NCI-H1930 (cell line): ENCODE data around the gene B3GALT4.
"Not testable (repeated sequence)": the region's sequence is repeated elsewhere in the genome, so short reads cannot be mapped to it uniquely, and the experiment has no call there.

Source experiments
- DNase-seq, 2 experiments: peaks; one replicate each; lab custom pipeline; 2025; lab: John Stamatoyannopoulos, UW

B3GALT4 gene

DNA sequence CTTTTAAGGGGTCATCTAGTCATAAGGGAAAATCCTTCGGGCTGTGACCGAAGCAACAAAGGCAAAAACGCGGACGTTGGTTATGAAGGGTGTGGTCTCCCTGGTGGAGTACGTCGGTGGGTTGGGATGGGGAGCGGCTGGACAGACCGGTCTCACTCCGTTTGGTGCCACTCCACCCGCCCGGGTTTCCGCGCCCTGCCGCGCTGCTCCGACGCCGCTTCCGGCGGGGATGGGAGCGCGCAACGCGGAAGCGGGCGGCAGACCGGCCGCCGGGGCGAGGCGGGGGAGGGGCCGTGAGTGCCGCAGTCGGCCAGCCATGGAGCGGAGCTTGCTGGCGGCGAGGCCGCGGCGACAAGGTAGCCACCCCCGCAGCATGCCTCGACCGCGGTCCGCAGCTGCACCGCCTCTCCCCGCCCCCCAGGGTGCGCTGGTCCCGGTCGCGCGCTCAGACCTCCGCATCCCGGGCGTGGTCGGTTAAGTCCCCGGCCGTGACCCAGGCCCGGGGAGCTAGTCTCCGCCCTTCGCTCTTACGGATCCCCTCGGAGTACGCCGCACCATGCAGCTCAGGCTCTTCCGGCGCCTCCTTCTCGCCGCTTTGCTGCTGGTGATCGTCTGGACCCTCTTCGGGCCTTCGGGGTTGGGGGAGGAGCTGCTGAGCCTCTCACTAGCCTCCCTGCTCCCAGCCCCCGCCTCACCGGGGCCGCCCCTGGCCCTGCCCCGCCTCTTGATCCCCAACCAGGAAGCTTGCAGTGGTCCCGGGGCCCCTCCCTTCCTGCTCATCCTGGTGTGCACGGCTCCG is at the start of gene B3GALT4:
Gene B3GALT4, plus strand, starts transcription at position 260 of the 799 bp plus-strand sequence. Its CDS starts 297 bp downstream, at position 557.
- peak; percentile 59 to 83 for DNase-seq

GRCh38 chr6:33235221-33235634 is 41.7 kb upstream of the B3GALT4 start:
- no peak for DNase-seq

DNA sequence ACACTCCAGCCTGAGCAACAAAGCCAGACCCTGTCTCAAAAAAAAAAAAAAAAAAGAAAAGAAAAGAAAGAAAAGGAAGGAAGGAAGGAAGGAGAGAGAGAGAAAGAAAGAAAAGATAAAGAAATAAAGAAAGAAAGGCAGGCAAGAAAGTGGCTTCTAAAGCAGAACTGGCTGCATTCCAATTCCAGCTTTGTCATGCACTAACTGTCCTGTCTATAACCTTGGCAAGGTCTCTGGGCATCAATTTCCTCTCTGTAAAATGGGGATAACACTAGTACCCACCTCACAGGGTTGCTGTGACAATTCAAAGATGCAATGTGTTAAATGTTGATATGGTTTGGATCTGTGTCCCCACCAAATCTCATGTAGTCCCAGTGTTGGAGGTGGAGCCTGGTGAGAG is 40.6 kb upstream of the B3GALT4 start:
- DNase-seq, result no peak

DNA sequence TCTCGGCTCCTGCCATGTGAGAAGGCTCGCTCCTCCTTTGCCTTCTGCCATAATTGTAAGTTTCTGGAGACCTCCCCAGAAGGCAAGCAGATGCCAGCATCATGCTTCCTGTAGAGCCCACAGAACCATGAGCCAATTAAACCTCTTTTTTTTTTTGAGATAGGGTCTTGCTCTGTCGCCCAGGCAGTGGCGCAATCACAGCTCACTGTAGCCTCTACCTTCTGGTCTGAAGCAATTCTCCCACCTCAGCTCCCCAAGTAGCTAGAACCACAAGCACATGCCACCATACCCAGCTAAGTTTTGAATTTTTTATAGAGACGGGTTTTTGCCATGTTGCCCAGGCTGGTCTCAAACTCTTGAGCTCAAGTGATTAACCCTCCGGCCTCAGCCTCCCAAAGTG is 40.1 kb upstream of the B3GALT4 start:
- DNase-seq, result no peak

GRCh38 chr6:33237741-33238140 is 39.2 kb upstream of the B3GALT4 start:
- DNase-seq, result no peak

- no peak for DNase-seq
These were observed 35.0 kb upstream of the B3GALT4 start for GRCh38 chr6:33241968-33242367.

DNA sequence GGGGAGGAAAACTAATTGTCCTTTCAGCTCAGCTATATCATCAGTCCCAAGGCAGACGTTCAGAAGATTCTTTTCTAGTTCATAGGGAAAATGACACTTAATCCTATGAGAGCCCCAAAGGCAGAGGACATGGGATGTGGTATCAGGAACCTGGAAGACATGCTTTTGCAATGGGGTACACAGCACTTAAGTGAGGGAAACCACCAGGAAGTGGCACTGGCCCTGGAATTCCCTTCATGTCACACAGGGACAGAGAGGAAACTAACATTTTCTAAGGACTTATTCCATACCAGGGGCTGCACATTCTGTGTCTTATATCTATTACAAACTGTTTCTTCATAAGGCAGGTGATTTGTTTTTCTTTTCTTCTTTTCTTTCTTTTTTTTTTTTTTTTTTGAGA is 33.4 kb upstream of the B3GALT4 start:
- DNase-seq, result no peak

DNA sequence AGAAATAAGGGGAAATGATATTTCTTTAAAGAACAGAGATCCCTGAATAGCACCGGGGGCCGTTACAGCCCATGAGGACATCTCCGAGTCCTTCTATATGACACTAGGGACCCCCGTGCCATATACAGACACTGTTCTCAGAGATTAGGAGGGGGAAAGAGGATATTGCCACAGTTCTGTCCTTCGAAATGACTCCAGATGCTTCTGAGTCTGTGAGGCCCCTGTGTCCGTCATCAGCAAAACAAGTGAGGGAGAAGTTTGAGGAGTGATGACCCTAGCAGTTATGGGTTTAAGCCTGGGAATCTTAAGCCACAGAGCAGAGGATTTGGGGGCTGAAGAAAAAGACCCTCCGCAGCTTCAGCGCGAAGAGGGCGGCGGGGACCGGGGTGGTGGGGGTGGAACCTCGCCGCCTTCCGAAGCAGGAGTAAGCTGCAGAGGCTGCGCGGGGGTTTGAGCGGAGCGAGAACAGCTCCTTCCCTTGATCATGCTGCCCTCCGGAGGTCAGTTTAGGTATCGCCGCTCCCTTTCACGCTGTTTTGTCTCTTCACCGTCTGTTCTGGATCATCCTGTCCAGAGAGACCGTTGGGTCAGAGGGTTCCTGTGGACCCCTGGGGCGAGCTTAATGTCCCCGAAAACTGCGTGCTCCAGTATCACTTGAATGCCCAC is 28.8 kb upstream of the B3GALT4 start:
- DNase-seq, result peak; percentile 63 to 74

DNA sequence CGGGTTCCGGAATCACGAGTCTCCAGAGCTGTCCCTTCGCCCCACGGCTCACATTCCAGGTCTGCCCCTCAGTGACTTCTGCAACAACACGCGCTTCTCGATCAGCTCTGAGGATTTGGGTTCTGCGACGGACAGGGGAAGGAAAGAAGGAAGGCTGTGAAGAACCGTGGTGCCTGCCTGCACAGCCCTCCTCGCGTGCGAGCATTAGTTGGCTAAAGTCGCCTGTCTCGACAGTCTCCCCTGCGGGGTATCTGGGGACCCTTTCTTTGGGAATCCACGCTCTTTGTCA is 28.3 kb upstream of the B3GALT4 start:
- DNase-seq, result no peak

GRCh38 chr6:33248932-33249731 is 27.8 kb upstream of the B3GALT4 start:
- DNase-seq, result peak; percentile 92 to 96

DNA sequence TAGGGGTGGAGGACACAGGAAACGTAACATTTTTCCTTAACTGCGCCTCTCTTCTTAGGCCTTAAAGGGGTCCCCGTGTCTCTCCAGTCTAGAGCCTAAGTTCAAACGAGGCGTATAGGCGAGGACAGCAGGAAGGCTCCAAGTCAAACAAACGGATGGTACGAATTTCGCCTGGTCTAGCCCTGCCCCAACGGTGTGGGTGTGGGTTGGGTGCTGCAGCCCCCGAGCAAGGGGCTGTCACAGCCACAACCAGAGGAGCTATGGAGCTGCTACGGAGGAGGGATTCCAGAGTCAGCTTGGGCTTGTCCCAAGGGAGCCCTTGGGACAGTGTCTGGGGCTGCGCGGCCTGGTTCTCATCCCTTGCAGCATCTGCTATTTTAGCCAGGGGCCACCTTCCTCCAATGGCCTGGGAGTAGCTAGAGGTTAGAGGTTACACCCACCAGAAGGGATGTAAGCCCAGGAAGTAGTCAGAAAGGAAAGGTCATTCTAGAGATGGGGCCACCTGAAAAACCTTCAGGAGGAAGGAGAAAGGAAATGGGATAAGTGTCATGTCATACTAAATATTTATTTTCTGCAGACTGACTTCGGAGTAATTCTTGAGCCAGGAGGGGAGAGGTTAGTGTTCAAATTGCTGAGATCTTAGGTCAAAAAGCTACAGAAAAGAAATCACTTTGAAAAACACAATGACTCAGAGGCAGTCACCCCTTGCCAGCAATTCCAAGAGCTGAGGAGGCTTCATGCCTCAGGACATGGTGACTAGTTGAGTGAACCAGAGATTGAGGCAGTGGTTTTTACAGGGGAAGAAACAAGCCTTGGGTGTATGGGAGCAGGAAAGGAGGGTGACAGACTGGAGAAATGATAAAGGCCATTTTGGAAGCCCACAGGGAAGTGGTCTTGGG is 26.9 kb upstream of the B3GALT4 start:
- DNase-seq, result no peak

DNA sequence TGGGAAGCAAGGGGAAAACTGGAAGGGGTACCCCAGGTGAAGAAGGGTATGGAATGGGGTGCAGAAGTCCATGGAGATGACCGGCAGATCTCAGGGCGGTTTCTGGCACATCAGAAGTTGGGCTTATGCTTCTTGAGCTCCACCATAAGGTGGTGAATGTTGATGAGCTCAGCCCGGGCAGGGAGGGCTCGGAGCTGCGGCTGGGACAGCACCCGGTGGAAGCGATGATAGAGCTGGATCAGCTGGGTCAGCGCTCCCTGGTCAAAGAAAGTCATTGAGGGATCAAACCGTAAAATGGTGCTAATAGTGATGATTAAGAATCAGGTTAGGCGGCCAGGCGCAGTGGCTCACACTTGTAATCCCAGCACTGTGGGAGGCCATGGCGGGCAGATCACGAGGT is 26.2 kb upstream of the B3GALT4 start:
- DNase-seq, result no peak

DNA sequence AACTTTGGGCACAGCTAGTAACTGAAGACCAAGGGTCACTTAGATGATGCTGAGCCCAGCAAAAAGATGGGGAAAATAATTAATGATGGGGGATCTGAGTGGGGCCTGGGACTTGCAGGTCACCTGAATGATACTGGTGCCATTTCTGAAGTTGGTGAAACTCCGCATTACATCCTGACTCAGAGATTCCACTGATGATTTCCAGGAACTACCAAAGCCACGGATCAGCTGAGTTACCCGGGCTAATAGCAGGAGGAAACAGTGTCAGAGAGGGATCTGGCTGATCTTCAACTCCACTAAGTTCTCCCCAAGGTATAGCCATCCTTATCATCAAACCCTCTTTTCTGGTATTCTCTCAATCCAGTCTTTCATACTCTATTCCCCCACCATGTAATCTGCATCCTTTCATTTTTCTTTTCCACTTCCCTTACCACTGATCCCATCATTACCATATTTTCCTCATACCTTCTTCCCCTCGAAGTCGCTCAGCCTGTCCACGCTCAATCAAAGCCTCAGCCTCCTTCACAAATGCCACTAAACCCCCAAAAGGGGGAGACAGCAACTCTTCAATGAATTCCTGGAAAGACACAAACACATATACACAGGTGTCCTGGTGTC is 25.4 kb upstream of the B3GALT4 start:
- DNase-seq, result no peak

DNA sequence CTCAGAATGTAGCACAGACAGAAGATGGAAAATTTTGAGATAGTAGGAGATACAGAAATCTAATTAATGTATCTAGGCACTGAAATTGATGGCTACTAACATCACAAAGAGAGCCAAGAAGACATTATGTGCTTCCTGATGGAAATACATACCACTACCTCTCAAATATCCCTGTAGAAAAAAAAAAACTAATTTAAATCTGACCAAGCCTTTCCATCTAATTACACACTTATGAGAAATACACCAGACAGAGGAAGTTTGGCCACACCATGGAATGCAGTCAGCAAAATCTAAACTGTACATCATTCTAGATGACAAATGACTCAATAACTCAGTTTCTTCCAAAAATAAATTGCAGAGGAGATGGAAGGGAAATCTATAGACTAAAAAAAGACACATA is 24.2 kb upstream of the B3GALT4 start:
- DNase-seq, result no peak

GRCh38 chr6:33254591-33254990 is 22.3 kb upstream of the B3GALT4 start:
- no peak for DNase-seq

DNA sequence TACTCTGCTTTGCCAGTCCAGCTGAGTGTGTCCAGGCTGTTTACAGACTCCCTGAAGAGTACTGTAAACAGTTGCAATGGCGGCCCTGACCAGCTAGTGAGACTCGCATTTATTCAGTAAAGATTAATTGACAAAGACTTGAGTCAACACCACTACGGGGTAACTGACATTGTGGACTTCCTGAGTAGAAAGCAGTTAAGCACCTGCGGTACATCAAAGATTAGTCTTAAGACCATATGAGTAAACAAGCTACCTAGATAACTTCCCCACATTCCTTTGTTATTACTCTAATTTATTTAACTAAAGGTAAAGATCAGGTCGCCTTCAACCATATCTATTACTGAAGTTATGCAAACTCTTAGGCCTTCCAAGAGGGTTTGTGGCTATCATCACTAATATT is 17.9 kb upstream of the B3GALT4 start:
- no peak for DNase-seq

DNA sequence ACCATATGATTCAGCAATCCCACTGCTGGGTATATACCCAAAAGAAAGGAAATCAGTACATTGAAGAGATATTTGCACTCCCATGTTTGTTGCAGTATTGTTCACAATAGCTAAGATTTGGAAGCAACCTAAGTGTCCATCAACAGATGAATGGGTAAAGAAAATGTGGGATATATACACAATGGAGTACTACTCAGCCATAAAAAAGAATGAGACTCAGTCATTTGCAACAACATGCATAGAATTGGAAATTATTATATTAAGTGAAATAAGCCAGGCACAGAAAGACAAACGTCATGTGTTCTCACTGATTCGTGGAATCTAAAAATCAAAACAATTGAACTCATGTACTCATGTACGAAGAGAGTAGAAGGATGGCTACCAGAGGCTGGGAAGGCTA is 14.4 kb upstream of the B3GALT4 start:
- not testable (repeated sequence) for DNase-seq

DNA sequence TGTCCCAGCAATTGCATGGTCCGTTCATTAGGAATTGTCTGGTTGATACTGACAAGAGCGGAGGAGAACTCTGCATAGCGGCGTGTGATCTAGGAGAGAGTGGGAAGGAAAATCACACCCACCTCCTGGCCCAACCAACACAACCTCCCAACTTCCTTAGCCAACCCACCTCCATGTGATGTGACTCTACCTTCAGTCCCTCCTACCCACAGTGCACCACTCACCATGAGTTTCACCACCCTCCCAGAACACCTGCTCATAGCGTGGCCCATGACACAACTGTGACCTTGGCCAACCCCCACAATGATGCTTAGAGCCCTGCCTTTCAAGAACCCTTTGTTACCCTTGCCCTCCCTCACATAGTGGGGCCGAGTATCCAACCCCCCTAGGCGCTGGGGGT is 12.9 kb upstream of the B3GALT4 start:
- no peak for DNase-seq

DNA sequence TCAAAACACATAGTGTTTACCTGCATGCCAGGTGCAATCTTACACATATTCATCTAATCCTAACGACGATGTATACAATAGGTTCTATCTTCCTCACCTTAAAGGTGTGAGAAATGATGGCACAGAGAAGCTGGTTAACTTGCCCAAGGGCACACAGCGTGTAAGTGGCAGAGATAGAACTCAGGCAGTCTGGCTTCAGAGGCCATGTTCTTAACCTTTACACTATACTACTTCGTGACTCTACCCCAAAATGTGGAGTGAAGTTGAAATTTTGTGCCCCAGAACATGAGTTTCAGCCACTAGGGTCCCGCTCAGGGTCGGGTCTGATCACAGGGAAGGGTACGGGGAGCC is 5.8 kb upstream of the B3GALT4 start:
- no peak for DNase-seq

DNA sequence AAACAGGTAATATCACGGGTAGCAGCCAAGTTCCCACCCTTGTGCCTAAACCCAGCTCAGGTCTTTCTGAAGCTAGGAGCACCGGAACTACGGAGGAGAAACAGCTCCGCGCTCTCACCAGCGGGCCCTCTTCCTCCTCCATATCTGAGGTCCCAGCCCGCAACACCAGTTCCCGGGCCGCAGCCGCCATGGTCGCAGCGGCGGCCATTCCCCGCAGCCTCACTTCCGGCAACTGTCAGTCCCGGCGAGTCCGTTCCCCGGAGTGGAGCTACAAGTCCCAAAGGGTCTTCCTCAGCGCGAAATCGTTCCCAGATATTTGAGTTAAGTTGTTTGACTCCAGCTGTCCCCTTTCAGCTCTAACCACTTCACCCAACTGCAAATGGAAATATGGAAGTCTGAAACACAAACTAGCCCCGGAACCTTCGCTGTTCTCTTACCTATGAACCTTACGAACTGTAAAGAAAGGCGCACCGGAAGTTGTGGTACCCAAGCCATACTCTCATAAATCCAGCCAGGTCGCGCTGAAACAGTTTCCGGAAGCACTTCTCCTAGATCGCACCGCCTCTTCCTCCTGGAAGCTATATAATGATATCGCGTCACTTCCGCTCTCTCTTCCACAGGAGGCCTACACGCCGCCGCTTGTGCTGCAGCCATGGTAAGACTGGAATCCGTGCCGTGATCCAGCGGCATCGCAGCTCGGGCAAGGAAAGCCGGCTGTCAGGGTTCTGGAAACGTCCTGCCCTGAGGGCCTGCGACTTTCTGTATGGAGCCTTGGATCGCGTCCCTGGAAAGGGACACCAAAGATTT is 5.3 kb upstream of the B3GALT4 start, which contains the start of the genes RPS18 and VPS52:
Gene RPS18, plus strand, starts transcription at position 608 of the 807 bp plus-strand sequence. Its CDS starts 45 bp downstream, at position 653.
Gene VPS52, minus strand, starts transcription at position 409 of the 807 bp plus-strand sequence. Its CDS starts 201 bp downstream, at position 208.
- peak; percentile 97 to 98 for DNase-seq
